Activated CD4-positive, alpha-beta T cell treated with anti-CD3 and anti-CD28 coated beads for 48 hours (primary cell): ENCODE data around the gene ZIC1.

Source experiments
- DNase-seq: peaks from one replicate; pipeline ENCODE4 v3.0.0-alpha.2; 2020

Gene ZIC1

GRCh38 chr3:147380977-147381376 lies 28.2 kb upstream of the ZIC1 start:
- DNase-seq = no peak

DNA sequence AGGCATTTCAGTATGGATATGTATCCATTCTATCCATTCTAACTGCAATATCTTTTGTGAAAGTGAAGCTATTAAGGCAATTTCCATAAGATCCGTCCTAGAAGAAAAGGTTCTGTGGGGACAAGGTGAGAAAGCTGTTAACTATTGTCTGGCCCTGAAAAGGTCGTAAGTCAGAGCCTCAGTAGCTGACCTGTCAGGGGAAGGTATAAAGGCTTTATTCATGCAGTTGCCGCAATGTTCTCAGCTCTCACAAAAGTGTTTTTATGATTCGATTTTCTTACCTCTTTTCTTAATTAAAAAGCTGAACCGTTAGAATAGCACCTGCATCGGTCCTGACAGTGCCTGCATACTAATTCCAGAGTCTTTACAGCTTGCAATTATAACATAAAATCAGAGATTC lies 27.6 kb upstream of the ZIC1 start:
- DNase-seq = no peak

- no peak for DNase-seq
Measured at GRCh38 chr3:147383617-147384016, 25.5 kb upstream of the ZIC1 start.

DNA sequence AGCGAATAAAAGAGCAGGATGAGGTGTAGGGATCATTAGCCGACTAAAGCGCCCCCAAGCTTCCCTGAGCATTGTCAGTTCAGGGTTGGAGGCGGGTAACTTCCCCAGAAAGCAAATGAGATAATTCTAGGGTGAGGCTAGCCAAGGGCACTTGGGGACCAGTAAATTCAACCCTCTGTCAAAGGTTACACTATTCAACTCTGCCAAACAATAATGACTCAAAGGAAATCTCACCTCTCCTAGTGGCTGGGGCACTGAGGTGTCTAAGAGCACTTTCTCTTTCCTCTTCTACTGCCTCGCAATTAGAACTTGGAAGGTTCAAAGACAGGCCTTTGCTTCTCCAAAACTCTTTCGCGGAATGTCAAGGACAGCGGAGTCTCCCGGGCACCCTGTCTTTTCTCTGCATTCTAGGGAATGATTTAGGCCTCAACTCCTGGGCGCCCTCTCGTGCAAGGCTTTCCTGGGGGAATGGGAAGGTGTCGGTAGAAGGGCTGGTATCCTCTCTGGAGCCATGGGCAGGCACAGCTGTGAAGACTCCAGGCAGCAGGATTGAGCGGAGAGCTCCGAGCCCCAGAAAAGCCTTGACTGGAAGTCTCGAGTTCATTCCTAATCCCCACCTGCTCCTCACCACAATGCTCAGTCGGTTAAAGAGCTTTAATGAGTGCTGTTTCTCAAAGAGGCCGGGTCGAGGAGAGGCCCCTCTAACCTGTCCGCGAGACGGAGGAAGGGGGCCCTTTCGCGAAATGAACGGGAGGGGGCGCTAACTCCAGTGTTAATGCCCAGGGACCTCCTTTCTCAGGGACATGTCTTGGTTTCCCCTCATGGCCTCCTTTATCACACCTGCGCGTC lies 24.7 kb upstream of the ZIC1 start:
- DNase-seq = no peak

DNA sequence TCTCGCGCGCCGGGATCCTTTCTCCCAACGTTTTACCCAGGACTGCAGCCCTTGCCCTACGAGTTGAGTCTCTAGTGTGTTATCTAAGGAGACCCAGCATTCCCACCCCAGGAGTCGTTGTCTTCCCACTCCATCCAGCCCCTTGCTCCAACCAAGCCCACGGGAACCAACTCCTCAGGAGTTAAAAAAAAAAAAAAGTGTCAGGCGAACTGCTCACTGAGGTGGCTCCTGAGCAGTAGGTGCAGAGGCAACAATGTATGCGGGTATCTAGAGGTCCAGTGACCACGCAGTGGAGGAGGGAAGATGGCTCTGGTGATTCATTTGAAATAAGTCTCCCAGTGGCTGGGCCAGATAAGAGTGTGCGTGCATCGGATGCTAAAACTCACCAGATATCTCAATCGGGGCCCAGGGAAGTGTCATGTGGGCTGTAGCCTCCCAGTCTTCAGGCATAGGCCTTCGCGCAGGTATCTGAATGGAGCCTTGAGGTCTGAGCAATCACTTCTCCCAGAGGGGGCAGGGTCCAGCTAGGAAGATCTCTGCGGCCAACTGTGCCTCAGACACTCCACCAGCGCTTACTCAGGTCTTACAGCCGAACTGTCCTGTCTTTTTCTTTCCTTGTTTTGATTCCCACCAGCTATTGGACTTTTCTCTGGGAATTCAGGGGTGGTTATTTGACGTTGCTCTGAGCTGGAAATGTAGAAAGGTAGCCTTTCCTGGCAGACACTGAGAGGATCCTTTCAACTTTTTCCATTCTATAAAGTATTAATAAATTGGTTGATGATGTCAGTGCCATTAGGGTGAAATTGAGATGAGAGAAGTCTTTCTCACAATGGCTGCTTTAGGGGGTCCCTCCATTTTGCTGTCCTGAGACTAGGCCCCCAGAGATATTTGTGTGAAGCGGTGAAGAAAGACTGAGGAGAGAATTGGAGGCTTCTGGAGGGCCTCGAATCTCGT lies 23.8 kb upstream of the ZIC1 start:
- DNase-seq = no peak

DNA sequence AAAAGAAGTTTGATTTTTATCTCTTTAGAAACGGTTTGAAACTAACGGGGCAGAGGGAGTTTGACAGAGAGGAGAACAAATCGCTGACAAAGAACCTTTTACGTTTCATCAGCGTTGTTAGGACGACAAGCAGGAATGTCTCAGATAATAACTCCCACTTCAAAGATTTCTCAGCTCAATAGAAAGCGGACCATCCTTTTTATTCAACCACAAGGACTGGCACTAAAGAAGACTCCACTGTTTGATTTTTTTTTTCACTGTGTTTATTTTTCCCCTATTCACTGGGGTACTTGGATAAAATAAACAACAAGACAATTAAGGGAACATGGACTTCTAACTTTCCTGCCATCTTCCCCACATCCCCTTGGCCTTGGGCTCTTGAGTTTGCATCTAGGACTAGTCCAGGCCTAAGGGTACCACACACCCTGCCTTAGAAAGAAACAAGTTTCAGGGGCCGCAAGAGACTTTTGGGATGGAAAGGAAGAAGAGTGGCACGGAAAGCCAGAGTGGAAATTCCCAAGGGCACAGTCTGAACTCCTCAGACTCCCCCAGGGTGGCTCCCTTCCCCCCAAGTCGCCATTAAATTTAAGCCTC lies 21.8 kb upstream of the ZIC1 start:
- DNase-seq = no peak

GRCh38 chr3:147387885-147388699 lies 21.1 kb upstream of the ZIC1 start:
- no peak for DNase-seq

DNA sequence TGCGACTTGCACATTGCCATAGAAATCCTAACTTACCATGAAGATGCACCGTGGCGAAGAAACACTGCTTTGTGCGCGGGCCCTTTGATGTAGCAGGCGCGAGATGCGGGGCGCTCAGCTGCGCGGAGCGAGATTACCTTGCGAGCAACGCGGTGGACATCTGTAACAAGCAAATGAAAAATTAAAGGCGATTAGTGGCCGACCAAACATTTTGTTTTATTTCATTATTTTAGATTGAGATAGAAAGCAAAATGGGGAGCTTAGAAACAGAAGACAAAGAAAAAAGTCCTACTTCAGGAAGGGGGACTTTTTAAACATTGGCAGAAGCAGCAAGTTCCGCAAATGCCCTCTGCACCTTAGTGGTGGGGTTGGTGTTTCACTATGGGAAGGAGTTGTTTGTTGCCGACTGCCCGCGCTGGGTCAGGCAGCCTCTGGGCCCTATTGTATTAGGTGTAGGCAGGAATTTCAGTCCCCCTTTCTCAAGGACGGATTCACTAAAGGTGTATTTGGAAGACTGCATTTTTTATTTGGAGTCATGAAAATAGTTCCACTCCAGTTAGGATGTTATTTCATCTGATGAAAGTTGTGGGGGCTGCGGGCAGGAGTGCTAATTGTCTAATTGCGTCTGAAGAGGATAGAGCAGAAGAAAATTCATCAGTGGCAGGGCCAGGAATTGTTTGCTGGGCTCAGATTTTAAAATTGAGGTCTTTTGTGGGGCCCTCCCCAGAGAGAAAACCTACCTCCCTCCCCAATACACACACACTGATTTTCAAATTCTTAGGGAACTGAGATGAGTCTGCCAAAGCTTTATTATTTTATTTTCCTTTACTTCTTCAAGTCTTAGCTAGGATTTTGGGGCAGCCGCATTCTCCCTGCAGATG lies 20.2 kb upstream of the ZIC1 start:
- DNase-seq = no peak

DNA sequence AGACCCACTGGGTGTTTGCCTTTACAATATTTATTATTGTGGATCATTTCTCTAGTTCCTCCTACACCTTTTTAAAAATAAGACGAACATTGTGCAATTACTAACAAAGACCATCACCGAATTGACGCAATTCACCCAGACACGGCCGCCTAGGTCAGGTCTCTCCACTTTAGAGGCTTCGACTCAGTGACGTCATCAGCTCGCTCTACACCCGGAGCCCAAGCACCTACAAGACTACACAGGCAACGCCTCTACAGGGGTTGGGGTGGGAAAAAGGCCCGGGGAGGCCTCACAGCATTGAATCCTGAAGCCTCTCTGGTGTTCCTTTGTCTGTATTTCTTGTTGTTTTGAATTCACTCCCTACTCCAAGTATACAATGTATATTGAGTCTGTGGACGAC lies 19.4 kb upstream of the ZIC1 start:
- DNase-seq = no peak

DNA sequence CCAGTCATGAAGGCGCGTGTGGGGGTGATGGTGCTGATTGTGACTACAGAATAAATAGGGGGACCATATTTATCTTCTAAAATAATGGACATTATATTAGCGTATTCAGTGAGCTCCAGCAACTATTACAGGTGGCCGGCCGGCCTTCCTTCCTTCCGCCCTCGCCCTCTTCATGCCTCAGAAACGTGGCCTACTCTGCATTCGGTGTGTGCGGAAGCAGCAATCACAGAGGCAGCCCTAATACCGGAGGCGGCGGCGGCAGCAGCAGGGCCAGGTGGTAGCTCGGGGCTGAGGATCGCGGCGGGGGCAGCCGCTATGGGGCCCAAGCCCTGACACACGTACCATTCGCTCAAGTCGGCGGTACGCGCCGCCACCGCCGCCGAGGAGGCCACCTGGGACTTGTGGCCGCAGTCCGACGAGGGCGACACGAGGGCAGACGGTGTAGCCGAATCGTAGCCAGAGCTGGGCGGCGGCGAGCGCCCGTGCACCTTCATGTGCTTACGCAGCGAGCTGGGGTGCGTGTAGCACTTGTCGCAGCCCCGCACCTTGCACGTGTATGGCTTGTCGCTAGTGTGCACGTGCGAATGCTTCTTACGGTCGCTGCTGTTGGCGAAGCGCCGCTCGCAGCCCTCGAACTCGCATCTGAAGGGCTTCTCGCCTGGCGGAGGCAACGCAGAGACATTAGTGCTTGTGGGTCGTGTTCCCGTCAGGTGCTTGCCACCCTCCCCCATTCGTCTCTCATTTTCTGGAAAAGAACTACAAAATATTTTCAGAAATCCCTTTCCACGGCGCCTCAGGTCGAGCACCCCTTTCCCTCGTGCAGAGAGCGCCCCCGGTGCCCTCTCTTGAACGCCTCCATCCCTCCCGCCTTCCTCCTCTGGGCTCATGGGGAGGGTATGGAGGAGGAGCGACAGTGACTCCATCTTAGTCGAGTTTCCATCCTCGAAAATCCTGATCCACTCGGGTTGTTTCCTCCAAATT lies 18.3 kb upstream of the ZIC1 start:
- no peak for DNase-seq

GRCh38 chr3:147391781-147392624 lies 17.2 kb upstream of the ZIC1 start:
- DNase-seq = no peak

DNA sequence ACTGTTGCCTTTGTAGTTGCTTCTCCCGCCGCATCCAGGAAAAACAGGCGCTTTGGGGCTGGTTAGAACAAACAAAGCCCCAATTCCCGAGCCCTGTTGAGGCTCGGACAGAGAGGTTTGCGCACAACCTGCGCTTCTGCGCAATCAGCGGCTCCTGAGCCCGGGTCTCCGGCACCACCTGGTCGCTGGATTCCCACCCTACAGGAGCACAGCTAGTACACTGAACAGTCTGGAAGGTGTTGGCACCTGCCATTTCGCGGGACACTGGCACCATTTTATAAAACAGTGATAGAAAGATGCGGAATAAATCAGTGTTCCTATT lies 16.6 kb upstream of the ZIC1 start:
- DNase-seq = no peak

GRCh38 chr3:147393261-147393942 lies 15.8 kb upstream of the ZIC1 start:
- no peak for DNase-seq

DNA sequence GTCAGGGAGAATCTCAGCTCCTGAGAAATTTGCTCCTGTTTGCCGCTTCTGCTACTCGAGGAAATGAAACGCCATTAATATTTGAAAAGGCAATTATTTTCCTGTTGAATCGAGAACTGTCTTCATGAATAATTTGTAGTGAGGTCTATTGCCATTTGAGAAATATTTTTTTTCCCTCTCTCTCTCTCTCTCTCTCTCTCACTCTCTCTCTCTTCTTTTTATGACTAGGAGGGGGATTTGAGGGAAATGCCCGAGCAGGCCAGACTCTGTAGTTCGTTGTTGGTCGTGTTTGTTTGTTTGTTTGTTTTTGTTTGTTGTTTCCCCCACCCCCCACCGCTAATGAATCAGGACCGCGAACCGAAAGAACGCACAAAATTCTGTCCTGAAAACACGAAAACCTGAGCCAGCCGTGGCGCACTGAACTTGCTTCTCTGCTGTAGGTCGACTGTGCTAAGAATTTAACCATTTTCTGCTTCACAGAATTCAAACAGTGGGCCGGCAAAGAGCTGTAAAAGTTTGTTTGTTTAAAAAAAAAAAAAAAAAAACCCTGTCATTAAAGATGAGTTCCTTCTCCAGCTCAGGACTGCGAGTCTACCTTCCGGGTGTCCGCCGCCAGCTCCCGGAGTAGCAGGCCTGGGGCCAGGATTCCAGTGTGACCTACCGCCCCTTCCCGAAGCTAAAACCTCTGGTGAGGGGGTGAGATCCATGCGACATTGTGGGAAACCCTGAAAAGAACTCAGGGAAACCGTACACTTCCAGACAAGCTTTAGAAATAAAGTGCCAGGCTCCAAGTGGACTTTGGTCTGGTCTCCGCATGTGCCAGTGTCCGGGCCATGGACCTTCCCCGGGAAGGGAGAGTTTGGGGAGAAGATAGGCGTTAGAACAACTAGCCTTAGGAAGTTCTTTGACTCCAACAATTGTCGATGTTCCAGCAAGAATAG lies 15.0 kb upstream of the ZIC1 start:
- no peak for DNase-seq

GRCh38 chr3:147394884-147395225 lies 14.3 kb upstream of the ZIC1 start:
- no peak for DNase-seq

DNA sequence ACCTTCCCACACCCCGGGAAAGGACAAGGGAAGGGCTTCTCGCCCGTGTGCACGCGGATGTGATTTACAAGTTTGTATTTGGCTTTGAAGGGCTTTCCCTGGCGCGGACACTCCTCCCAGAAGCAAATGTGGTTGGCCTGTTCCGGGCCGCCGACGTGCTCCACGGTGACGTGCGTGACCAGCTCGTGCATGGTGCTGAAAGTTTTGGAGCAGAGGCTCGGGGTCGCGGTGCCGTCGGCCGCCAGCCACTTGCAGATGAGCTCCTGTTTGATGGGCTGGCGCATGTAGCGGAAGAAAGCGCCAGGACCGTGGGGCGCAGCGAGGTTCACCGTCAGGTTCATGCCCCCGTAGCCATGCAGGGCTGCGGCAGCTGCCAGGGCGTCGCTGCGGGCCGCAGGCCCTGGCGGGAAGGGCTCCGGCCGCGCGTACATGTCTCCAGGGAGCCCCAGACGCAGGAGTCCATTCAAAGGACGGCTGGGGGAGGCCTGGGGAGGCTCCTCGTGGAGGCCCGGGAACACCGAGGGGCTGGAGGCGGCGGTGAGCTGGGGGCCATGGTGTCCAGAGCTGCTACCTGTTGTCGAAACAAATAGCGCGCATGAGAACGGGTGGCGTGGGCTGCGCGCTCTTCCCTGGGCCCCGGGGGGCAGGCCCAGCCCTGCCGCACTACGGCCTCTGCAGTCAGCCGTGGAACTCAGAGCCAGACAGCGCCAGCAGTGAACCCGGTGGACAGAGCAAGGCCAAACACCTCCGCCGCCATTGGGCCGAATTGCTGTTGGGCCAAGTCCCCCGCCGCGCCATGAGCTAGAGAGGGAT lies 13.1 kb upstream of the ZIC1 start:
- no peak for DNase-seq

GRCh38 chr3:147396712-147397046 lies 12.5 kb upstream of the ZIC1 start:
- no peak for DNase-seq
